ENCODE results near the gene FAM210A.
A peak's percentile ranks its signal among the peaks of the same experiment; 100 is the strongest.

FAM210A gene

GRCh38 chr18:13624563-13625237 lies 101.7 kb downstream of the FAM210A start:
- H3K4me3 Mint-ChIP-seq, result no peak overlapping the region
- no peaks in the 10 kb centered on the region for H3K9me3 Mint-ChIP-seq (ENCODE audit: low read depth)
- H3K27me3 Mint-ChIP-seq, result no peaks in the 10 kb centered on the region
- no peak overlapping the region for H3K27ac Mint-ChIP-seq
- H3K4me1 Mint-ChIP-seq (ENCODE audit: low read depth), result peaks cover 17% of the 10 kb centered on the region
- H3K36me3 Mint-ChIP-seq, result peaks cover 4% of the 10 kb centered on the region

GRCh38 chr18:13623871-13624270 lies 102.5 kb downstream of the FAM210A start:
- Mint-ChIP-seq H3K9me3 (ENCODE audit: low read depth) (no peaks in the 10 kb centered on the region), H3K27ac (no peak overlapping the region), H3K4me3 (no peak overlapping the region), H3K4me1 (ENCODE audit: low read depth) (peaks cover 12% of the 10 kb centered on the region), H3K27me3 (no peaks in the 10 kb centered on the region), H3K36me3 (peaks cover 4% of the 10 kb centered on the region)

DNA sequence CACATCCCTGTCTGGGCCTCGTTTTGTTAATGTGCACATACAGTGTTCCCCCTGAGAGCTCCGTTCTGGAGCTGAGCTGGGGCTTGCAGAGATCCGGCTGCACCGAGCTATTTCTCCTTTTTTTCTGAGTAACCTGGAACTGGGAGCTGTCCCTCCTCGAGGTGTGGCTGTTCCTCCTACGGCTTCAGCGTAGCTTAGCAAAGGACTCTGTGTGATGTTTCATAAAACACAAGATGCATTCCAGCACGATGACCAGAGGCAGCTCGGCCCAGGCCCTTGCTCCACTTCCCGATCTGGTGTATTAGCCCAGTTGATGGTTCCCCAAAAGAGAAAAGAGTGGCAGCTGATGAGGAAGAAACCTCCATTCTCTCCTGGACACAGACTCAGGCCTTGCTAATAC lies 103.0 kb downstream of the FAM210A start:
- Mint-ChIP-seq H3K36me3 (peaks cover 4% of the 10 kb centered on the region), H3K27me3 (no peaks in the 10 kb centered on the region), H3K9me3 (ENCODE audit: low read depth) (no peaks in the 10 kb centered on the region), H3K27ac (no peak overlapping the region), H3K4me1 (ENCODE audit: low read depth) (peaks cover 8% of the 10 kb centered on the region), H3K4me3 (no peak overlapping the region)

- Mint-ChIP-seq H3K27me3 (no peaks in the 10 kb centered on the region), H3K4me3 (no peak overlapping the region), H3K27ac (no peak overlapping the region), H3K4me1 (ENCODE audit: low read depth) (peaks cover 9% of the 10 kb centered on the region), H3K36me3 (peaks cover 4% of the 10 kb centered on the region), H3K9me3 (ENCODE audit: low read depth) (no peaks in the 10 kb centered on the region)
Measured at GRCh38 chr18:13622751-13623150, 103.6 kb downstream of the FAM210A start.

DNA sequence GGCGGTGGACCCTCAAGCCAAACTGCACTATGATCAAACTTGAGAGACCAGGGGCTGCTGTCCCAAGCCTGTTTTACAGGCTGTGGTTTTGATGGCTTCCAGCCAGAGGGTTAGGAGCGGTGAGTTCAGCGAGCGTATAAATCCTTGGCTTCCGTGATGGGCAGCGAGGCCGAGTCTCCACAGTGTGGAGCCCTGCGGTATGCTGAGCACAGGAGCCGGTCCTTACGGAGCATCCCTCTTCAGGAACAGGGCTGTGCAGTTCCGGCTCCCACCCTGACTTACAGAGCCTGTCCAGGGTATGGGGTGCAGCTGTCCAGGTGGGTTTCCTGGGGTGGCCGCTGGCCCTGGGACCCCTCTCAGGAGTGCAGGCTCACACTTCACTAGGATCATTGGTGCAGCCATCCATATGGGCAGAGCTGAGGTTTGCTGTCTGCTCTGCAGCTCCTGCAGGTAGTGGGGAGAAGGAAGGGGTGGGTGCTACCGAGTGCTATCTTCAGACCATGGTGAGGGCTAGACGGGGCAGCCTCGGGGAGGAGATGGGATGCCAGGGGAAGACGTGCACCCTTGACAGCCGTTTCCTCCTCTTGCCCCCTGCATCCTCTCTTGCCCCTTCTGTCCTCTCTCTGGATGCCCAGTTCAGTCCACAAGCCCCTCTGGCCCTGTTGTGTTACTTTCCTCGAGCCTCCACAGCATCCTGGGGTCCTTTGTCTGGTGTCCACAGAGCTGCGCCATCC lies 104.3 kb downstream of the FAM210A start:
- Mint-ChIP-seq H3K9me3 (ENCODE audit: low read depth) (no peaks in the 10 kb centered on the region), H3K36me3 (peaks cover 4% of the 10 kb centered on the region), H3K27ac (no peak overlapping the region), H3K4me3 (no peak overlapping the region), H3K27me3 (no peaks in the 10 kb centered on the region), H3K4me1 (ENCODE audit: low read depth) (peaks cover 15% of the 10 kb centered on the region)

DNA sequence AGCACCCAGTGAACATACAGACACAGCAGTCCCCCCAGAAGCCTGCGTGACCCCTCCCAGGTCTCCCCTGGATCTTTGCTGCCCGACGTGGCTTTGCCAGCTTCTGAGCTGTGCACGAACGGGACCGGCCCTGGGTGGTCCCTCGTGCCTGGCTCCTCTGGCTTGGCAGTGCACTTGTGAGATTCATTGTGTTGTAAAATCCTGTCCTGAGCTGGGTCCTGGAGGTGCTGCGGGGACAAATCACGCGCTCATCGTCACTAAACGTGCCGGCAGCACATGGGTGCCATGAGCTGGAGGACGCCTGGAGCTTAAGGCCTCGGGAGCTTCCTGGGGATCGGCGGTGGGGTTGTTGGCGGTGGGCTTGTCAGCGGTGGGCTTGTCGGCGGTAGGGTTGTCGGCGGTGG lies 104.9 kb downstream of the FAM210A start:
- H3K27ac Mint-ChIP-seq, result no peak overlapping the region
- H3K27me3 Mint-ChIP-seq, result no peaks in the 10 kb centered on the region
- H3K36me3 Mint-ChIP-seq, result peaks cover 4% of the 10 kb centered on the region
- H3K4me3 Mint-ChIP-seq, result no peak overlapping the region
- H3K4me1 Mint-ChIP-seq (ENCODE audit: low read depth), result peaks cover 18% of the 10 kb centered on the region
- no peaks in the 10 kb centered on the region for H3K9me3 Mint-ChIP-seq (ENCODE audit: low read depth)

DNA sequence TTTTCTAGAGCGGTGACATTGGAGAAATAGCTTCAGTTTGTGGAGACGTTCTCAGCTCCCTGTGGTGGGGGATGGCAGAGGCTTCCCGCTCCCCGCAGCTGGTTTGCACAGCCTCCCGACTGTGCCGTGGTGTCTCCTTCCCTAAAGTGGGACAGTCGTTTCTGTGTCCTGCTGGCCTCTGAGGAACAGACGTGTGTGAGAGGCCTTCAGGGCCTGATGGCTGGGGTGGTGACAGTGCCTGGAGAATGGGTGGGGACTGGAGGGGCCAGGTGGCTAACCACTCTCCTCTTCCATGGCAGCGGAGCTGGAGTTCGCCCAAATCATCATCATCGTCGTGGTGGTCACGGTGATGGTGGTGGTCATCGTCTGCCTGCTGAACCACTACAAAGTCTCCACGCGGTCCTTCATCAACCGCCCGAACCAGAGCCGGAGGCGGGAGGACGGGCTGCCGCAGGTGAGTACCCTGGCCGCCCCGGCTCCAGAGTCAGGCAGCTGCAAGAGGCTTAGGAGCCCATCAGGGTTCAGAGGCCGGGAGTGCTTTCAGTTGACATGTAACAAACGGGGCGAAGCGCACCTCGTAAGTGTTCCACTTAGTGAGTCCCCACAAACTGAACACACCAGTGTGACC lies 105.4 kb downstream of the FAM210A start:
- no peaks in the 10 kb centered on the region for H3K27me3 Mint-ChIP-seq
- peaks cover 4% of the 10 kb centered on the region for H3K36me3 Mint-ChIP-seq
- H3K4me1 Mint-ChIP-seq (ENCODE audit: low read depth), result peaks cover 21% of the 10 kb centered on the region
- no peak overlapping the region for H3K4me3 Mint-ChIP-seq
- no peaks in the 10 kb centered on the region for H3K9me3 Mint-ChIP-seq (ENCODE audit: low read depth)
- H3K27ac Mint-ChIP-seq, result no peak overlapping the region

- Mint-ChIP-seq H3K4me1 (ENCODE audit: low read depth) (peaks cover 26% of the 10 kb centered on the region), H3K36me3 (peaks cover 4% of the 10 kb centered on the region), H3K27ac (no peak overlapping the region), H3K27me3 (no peaks in the 10 kb centered on the region), H3K4me3 (no peak overlapping the region), H3K9me3 (ENCODE audit: low read depth) (no peaks in the 10 kb centered on the region)
Measured at GRCh38 chr18:13620206-13620672, 106.1 kb downstream of the FAM210A start.

GRCh38 chr18:13619505-13620205 lies 106.7 kb downstream of the FAM210A start:
- H3K4me3 Mint-ChIP-seq, result no peak overlapping the region
- H3K27me3 Mint-ChIP-seq, result no peaks in the 10 kb centered on the region
- H3K4me1 Mint-ChIP-seq (ENCODE audit: low read depth), result peaks cover 30% of the 10 kb centered on the region
- H3K36me3 Mint-ChIP-seq, result peaks cover 4% of the 10 kb centered on the region
- H3K27ac Mint-ChIP-seq, result no peak overlapping the region
- no peaks in the 10 kb centered on the region for H3K9me3 Mint-ChIP-seq (ENCODE audit: low read depth)

- H3K4me1 Mint-ChIP-seq (ENCODE audit: low read depth), result peaks cover 37% of the 10 kb centered on the region
- no peak overlapping the region for H3K27ac Mint-ChIP-seq
- no peaks in the 10 kb centered on the region for H3K27me3 Mint-ChIP-seq
- H3K36me3 Mint-ChIP-seq, result peaks cover 4% of the 10 kb centered on the region
- H3K9me3 Mint-ChIP-seq (ENCODE audit: low read depth), result no peaks in the 10 kb centered on the region
- H3K4me3 Mint-ChIP-seq, result no peak overlapping the region
Measured at GRCh38 chr18:13618760-13619438, 107.5 kb downstream of the FAM210A start.

DNA sequence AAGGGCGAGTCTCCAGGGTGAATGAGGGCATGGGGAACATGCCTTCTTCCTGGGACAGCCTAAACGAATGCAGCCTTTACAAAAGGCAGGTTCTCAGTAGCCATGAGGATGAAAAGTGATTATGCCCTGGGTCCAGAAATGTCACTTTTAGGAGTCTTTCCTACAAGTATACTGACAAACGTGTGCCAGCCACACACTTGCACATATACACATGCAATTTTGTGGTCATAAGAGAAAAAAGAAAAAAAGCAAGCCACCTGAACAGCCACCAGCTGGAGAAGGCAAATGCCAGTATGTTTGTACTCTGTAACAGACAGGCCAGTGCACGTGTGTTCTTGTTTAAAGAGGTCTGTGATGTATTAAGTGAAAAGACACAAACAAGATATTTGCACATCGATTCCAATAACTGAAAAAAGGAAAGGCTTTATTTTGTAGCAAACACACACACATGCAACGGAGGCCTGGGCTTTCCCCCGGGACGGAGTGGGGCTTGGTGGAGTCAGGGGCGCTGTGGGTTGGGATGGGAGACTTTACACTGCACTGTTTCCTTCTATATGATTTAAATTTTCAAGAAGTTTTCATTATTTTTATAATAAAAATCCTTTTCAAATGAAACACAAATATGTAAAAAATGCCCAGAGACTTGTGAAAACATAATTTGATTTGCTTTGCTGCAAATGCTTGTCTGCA lies 108.4 kb downstream of the FAM210A start:
- no peaks in the 10 kb centered on the region for H3K27me3 Mint-ChIP-seq
- H3K36me3 Mint-ChIP-seq, result peaks cover 2% of the 10 kb centered on the region
- peaks cover 47% of the 10 kb centered on the region for H3K4me1 Mint-ChIP-seq (ENCODE audit: low read depth)
- H3K9me3 Mint-ChIP-seq (ENCODE audit: low read depth), result no peaks in the 10 kb centered on the region
- H3K4me3 Mint-ChIP-seq, result no peak overlapping the region
- peak overlapping the region; percentile 58 for H3K27ac Mint-ChIP-seq

GRCh38 chr18:13616525-13617035 lies 109.8 kb downstream of the FAM210A start:
- H3K36me3 Mint-ChIP-seq, result peaks cover 2% of the 10 kb centered on the region
- H3K4me3 Mint-ChIP-seq, result peak overlapping the region; percentile 85
- peak overlapping the region; percentile 94 for H3K27ac Mint-ChIP-seq
- no peaks in the 10 kb centered on the region for H3K27me3 Mint-ChIP-seq
- no peaks in the 10 kb centered on the region for H3K9me3 Mint-ChIP-seq (ENCODE audit: low read depth)
- peaks cover 60% of the 10 kb centered on the region for H3K4me1 Mint-ChIP-seq (ENCODE audit: low read depth)

DNA sequence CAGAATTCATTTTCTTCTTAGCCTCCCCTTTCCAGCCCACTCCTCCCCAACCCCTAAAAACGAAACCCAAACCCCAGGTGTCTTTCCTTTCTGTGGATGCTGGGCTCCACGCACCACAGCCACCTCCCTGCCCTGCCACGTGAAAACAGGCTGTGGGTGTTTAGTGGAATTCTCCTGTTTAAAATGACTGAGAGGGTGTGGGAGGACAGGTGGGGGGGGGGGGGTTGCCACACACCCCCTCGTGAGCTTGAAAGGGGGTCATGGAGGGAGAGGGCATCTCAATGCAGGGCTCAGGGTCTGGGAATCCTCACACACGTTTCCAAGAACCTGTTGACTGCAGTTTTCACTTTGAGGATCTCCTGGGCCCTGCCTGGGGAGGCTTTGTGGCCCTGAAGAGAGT lies 110.3 kb downstream of the FAM210A start:
- H3K4me3 Mint-ChIP-seq, result peak overlapping the region; percentile 85
- H3K27ac Mint-ChIP-seq, result peak overlapping the region; percentile 94
- no peaks in the 10 kb centered on the region for H3K27me3 Mint-ChIP-seq
- H3K4me1 Mint-ChIP-seq (ENCODE audit: low read depth), result peaks cover 66% of the 10 kb centered on the region
- H3K9me3 Mint-ChIP-seq (ENCODE audit: low read depth), result no peaks in the 10 kb centered on the region
- no peaks in the 10 kb centered on the region for H3K36me3 Mint-ChIP-seq

DNA sequence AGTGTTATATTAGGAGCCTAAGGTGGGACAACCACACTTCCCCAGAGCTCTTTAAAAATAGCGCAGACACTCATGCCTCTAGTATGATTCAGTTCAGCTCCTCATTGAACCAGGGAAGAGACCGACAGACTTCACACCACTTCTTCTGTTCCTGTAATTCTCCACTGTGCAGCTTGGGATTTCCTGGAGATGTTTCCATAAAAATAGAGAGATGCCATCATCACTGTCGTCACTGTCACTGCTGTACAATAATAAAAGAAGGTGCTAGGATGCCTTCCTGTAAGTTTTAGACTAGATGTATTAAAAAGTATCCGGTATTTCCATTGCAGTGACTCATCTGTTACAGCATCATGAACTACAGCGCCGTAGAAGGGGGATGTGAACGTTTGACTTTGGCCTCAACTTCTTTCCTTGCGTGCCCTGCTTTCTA lies 110.9 kb downstream of the FAM210A start:
- H3K27me3 Mint-ChIP-seq, result no peaks in the 10 kb centered on the region

More for the DNA sequence above, 110.9 kb downstream of the FAM210A start:
- Mint-ChIP-seq H3K4me1 (ENCODE audit: low read depth) (peaks cover 70% of the 10 kb centered on the region), H3K4me3 (peak overlapping the region; percentile 85), H3K9me3 (ENCODE audit: low read depth) (no peaks in the 10 kb centered on the region), H3K27ac (peak overlapping the region; percentile 94), H3K36me3 (no peaks in the 10 kb centered on the region)
